Measurements from ENCODE around the gene MAPK8. TPM values are rescaled to one million over a fixed set of nuclear protein-coding genes. Genes with fewer than 3 reads are reported as not detected.

Gene MAPK8
- total RNA-seq, 1 experiment from 2014 or later, result 67.5 TPM

GRCh38 chr10:48324580-48324979, 18.1 kb downstream of the MAPK8 start:
- peaks cover 75% of the 10 kb centered on the region for H3K79me2 ChIP-seq (ENCODE audit: low read depth)
- no peaks in the 10 kb centered on the region for H3K9me2 ChIP-seq (ENCODE audit: insufficient read depth)
- POLR2A ChIA-PET (ENCODE audit: unreplicated experiment), result no interaction called here
- no peaks in the 10 kb centered on the region for H3K9me3 ChIP-seq (ENCODE audit: insufficient read depth, low read depth)
- CTCF ChIA-PET, result no interaction called here
- no peaks in the 10 kb centered on the region for H3K27me3 ChIP-seq (ENCODE audit: insufficient read depth, low read depth)
- intact Hi-C loops (cut with micrococcal nuclease; ENCODE audit: unreplicated experiment), result no loop called here
- H4K20me1 ChIP-seq (ENCODE audit: insufficient read depth), result peaks cover 4% of the 10 kb centered on the region
- H3K4me3 ChIP-seq, result no peak overlapping the region
- BruUV-seq (replicated peaks), result no TSS peak
- H3F3A ChIP-seq (ENCODE audit: insufficient read depth, low read depth), result 0 out of 2 replicates have a peak, but pooled peaks cover 4% of the 10 kb centered on the region
- TF ChIP-seq EZH2 (IDR thresholded peaks at IDR 0.05; ENCODE audit: low read depth), result no peak
- TF ChIP-seq CTCF (conservative IDR thresholded peaks at IDR 0.05), result no peak
- H3K27ac ChIP-seq, result no peak overlapping the region
- H2AFZ ChIP-seq, result no peak overlapping the region
- H3K4me1 ChIP-seq (replicated peaks; ENCODE audit: insufficient read depth), result no peaks in the 10 kb centered on the region
- no peak for DNase-seq
- H3K36me3 ChIP-seq (ENCODE audit: low read depth), result no peaks in the 10 kb centered on the region
- H3K4me2 ChIP-seq, result no peak overlapping the region

- intact Hi-C loops (cut with micrococcal nuclease; ENCODE audit: unreplicated experiment), result no loop called here
- Histone ChIP-seq H3K4me3 (no peak overlapping the region), H3K4me1 (replicated peaks; ENCODE audit: insufficient read depth) (peaks cover 30% of the 10 kb centered on the region), H3K9me2 (ENCODE audit: insufficient read depth) (no peaks in the 10 kb centered on the region), H3F3A (ENCODE audit: insufficient read depth, low read depth) (peaks cover 29% of the 10 kb centered on the region), H3K4me2 (no peak overlapping the region), H3K27ac (no peak overlapping the region), H3K27me3 (ENCODE audit: insufficient read depth, low read depth) (no peaks in the 10 kb centered on the region), H3K36me3 (ENCODE audit: low read depth) (no peaks in the 10 kb centered on the region), H2AFZ (no peak overlapping the region), H3K79me2 (ENCODE audit: low read depth) (peaks cover 75% of the 10 kb centered on the region), H3K9me3 (ENCODE audit: insufficient read depth, low read depth) (no peaks in the 10 kb centered on the region), H4K20me1 (ENCODE audit: insufficient read depth) (0 out of 2 replicates have a peak, but pooled peaks cover 4% of the 10 kb centered on the region)
- ChIA-PET CTCF (interaction anchor here (0.6 kb wide), 1 partner anchor 28 kb away, joined by 4 read pairs; no protein-coding TSS in a partner anchor), POLR2A (ENCODE audit: unreplicated experiment) (interaction anchor here (0.6 kb wide), 1 partner anchor 88 kb away, joined by 7 read pairs; no protein-coding TSS in a partner anchor)
- no peak for DNase-seq
- BruUV-seq (replicated peaks), result no TSS peak
- no peak for TF ChIP-seq CTCF (conservative IDR thresholded peaks at IDR 0.05)
- TF ChIP-seq EZH2 (IDR thresholded peaks at IDR 0.05; ENCODE audit: low read depth), result no peak
Measured at GRCh38 chr10:48330269-48330668, 23.8 kb downstream of the MAPK8 start.

GRCh38 chr10:48331436-48331835, 25.0 kb downstream of the MAPK8 start:
- Histone ChIP-seq H3K4me3 (peak overlapping the region; percentile 39; the same call in 1 of the 2 replicates), H3K9me2 (ENCODE audit: insufficient read depth) (0 out of 2 replicates have a peak, but pooled peaks cover 1% of the 10 kb centered on the region), H3K4me2 (peak overlapping the region; percentile 81), H3K36me3 (ENCODE audit: low read depth) (no peaks in the 10 kb centered on the region), H3F3A (ENCODE audit: insufficient read depth, low read depth) (peaks cover 29% of the 10 kb centered on the region), H3K79me2 (ENCODE audit: low read depth) (peaks cover 67% of the 10 kb centered on the region), H3K27me3 (ENCODE audit: insufficient read depth, low read depth) (no peaks in the 10 kb centered on the region), H2AFZ (no peak overlapping the region), H3K9me3 (ENCODE audit: insufficient read depth, low read depth) (no peaks in the 10 kb centered on the region), H3K27ac (peak overlapping the region; percentile 85), H4K20me1 (ENCODE audit: insufficient read depth) (0 out of 2 replicates have a peak, but pooled peaks cover 4% of the 10 kb centered on the region), H3K4me1 (replicated peaks; ENCODE audit: insufficient read depth) (peaks cover 30% of the 10 kb centered on the region)
- BruUV-seq (replicated peaks), result no TSS peak
- POLR2A ChIA-PET (ENCODE audit: unreplicated experiment), result no interaction called here
- CTCF ChIA-PET, result interaction anchor here (1.1 kb wide), 1 partner anchor 40 kb away, joined by 3 read pairs; no protein-coding TSS in a partner anchor
- intact Hi-C loops (cut with micrococcal nuclease; ENCODE audit: unreplicated experiment), result no loop called here
- TF ChIP-seq CTCF (conservative IDR thresholded peaks at IDR 0.05) (no peak), EZH2 (IDR thresholded peaks at IDR 0.05; ENCODE audit: low read depth) (no peak)
- peak in 1 of 2 experiments; percentile 46 for DNase-seq

Measured in PC-9 (cell line).